Ishikawa (cell line): ENCODE measurements around the gene MZB1.

ENCODE experiments used
- CEBPB ChIP-seq: IDR thresholded peaks from 2 replicates; pipeline ENCODE4 v1.6.1; 2012
- CREB1 ChIP-seq: IDR thresholded peaks from 2 replicates; pipeline ENCODE4 v1.6.1; 2012; ENCODE audit warnings: low read depth
- EGR1 ChIP-seq: IDR thresholded peaks from 2 replicates; pipeline ENCODE4 v1.6.1; 2012
- EP300 ChIP-seq: IDR thresholded peaks from 2 replicates; pipeline ENCODE4 v1.6.1; 2012; ENCODE audit warnings: borderline replicate concordance
- FOXM1 ChIP-seq: IDR thresholded peaks from 2 replicates; pipeline ENCODE4 v1.6.1; 2012; ENCODE audit warnings: low read depth, borderline replicate concordance
- NFIC ChIP-seq: IDR thresholded peaks from 2 replicates; pipeline ENCODE4 v1.6.1; 2012
- RAD21 ChIP-seq: IDR thresholded peaks from 2 replicates; pipeline ENCODE4 v1.6.1; 2012; ENCODE audit warnings: low read depth
- TAF1 ChIP-seq: IDR thresholded peaks from 2 replicates; pipeline ENCODE4 v1.6.1; 2012; ENCODE audit warnings: low read depth, mild to moderate bottlenecking
- TEAD4 ChIP-seq: IDR thresholded peaks from 2 replicates; pipeline ENCODE4 v1.6.1; 2012
- YY1 ChIP-seq: IDR thresholded peaks from 2 replicates; pipeline ENCODE4 v1.6.1; 2012; ENCODE audit warnings: low read depth
- ZBTB7A ChIP-seq: IDR thresholded peaks from 2 replicates; pipeline ENCODE4 v1.6.1; 2012; ENCODE audit warnings: low read depth
- TF ChIP-seq, protein P1 (sequence below): IDR thresholded peaks from 2 replicates; pipeline ENCODE4 v1.6.1; 2012; ENCODE audit warnings: low read depth, mild to moderate bottlenecking
- TF ChIP-seq, protein P2 (sequence below): IDR thresholded peaks from 2 replicates; pipeline ENCODE4 v1.6.1; 2012
- TF ChIP-seq, protein P3 (sequence below): IDR thresholded peaks from 2 replicates; pipeline ENCODE4 v1.6.1; 2012

DNA sequence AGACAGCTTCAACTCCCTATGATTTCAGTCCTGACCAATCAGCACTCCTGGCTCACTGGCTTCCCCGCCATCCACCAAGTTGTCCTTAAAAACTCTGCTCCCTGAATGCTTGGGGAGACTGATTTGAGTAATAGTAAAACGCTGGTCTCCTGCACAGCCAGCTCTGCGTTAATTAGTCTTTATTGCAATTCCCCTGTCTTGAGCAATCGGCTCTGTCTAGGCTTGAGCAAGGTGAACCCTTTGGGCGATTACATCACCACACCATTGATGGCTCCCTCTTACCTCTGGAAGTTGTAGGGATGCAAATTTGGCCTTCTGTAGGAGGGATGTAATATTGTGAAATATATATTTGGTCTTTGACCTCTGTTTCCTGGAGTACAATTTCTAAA lies 3.7 kb downstream of the MZB1 start:
- TF ChIP-seq FOXM1 (no peak), RAD21 (no peak), CEBPB (no peak), EP300 (no peak), TAF1 (no peak), YY1 (no peak), TEAD4 (no peak), ZBTB7A (no peak), EGR1 (no peak), NFIC (no peak), CREB1 (no peak)
- TF ChIP-seq, protein P1, sequence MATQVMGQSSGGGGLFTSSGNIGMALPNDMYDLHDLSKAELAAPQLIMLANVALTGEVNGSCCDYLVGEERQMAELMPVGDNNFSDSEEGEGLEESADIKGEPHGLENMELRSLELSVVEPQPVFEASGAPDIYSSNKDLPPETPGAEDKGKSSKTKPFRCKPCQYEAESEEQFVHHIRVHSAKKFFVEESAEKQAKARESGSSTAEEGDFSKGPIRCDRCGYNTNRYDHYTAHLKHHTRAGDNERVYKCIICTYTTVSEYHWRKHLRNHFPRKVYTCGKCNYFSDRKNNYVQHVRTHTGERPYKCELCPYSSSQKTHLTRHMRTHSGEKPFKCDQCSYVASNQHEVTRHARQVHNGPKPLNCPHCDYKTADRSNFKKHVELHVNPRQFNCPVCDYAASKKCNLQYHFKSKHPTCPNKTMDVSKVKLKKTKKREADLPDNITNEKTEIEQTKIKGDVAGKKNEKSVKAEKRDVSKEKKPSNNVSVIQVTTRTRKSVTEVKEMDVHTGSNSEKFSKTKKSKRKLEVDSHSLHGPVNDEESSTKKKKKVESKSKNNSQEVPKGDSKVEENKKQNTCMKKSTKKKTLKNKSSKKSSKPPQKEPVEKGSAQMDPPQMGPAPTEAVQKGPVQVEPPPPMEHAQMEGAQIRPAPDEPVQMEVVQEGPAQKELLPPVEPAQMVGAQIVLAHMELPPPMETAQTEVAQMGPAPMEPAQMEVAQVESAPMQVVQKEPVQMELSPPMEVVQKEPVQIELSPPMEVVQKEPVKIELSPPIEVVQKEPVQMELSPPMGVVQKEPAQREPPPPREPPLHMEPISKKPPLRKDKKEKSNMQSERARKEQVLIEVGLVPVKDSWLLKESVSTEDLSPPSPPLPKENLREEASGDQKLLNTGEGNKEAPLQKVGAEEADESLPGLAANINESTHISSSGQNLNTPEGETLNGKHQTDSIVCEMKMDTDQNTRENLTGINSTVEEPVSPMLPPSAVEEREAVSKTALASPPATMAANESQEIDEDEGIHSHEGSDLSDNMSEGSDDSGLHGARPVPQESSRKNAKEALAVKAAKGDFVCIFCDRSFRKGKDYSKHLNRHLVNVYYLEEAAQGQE, result no peak
- TF ChIP-seq, protein P2, sequence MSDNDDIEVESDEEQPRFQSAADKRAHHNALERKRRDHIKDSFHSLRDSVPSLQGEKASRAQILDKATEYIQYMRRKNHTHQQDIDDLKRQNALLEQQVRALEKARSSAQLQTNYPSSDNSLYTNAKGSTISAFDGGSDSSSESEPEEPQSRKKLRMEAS, result no peak
- TF ChIP-seq, protein P3, sequence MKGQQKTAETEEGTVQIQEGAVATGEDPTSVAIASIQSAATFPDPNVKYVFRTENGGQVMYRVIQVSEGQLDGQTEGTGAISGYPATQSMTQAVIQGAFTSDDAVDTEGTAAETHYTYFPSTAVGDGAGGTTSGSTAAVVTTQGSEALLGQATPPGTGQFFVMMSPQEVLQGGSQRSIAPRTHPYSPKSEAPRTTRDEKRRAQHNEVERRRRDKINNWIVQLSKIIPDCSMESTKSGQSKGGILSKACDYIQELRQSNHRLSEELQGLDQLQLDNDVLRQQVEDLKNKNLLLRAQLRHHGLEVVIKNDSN, result no peak
